GM04503 (cell line): ENCODE data around the gene LGI4.

ENCODE experiments used
- DNase-seq: peaks from one replicate; pipeline ENCODE4 v3.0.0-alpha.2; 2012; ENCODE audit warnings: low read depth

LGI4 gene

DNA sequence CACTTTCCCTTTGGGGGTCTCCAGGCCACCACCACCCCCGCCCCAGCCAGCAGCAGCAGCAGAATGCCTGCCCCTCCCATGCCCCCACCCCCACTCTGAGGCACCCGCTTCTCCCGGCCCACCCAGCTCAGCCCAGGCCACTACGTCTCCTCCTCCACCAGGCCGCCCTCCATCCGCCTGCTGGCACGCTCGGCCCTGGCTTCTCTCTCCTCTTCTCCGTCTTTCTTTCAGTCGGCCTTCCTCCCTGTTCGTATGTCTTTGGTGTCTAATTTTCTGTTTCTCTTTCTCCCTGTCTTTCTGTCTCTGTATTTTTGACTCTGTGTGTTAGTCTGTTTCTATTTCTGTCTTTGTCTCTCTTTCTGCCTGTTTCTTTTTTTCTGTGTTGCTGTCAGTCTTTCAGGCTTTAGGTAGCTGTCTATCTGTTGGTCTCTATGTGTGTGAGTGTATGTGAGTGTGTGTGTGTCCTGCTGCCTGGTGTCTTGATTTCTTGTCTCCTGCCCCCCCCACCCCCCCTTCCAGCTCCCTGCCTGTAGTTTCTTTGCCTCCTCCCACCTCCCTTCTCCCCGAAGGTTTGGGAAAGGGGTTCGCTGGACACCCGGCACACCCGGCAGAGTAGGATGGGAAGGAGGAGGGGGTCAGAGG lies at the start of gene LGI4:
Gene LGI4 (minus strand): TSS at position 459 of the 642 bp plus-strand sequence. CDS start 379 bp downstream, at position 80.
- no peak for DNase-seq

DNA sequence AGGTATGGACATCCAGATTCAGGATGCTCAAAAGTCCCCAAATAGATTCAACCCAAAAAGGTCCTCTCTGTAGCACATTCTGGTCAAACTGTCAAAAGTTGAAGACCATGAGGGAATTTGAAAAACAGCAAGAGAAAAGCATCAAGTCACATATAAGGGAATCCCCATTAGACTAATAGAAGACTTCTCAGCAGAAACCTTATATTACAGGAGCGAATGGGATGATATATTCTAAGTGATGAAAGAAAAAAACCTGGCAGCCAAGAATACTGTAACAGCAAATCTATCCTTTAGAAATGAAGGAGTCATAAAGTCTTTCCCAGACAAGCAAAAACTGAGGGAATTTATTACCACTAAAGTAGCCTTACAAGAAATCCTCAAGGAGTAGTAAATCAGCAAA lies 49.4 kb upstream of the LGI4 start:
- no peak for DNase-seq

DNA sequence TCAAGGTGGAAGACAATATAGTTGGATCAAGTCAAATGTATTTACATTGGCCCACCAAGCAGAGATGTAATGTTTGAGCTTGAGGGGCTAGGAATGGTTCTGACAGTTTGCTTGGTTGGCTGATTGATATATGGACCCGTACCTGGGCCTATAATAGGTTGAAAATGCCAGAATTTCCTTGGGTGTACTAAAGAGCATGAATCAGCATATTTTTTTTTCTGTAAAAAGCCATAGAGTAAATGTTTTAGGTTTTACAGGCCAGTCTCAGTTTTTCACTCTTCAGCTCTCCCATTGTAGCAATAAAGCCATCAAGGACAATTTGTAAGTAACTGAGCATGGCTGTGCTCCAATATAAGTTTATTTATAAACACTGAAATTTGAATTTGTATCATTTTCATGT lies 46.5 kb upstream of the LGI4 start:
- DNase-seq, result no peak

DNA sequence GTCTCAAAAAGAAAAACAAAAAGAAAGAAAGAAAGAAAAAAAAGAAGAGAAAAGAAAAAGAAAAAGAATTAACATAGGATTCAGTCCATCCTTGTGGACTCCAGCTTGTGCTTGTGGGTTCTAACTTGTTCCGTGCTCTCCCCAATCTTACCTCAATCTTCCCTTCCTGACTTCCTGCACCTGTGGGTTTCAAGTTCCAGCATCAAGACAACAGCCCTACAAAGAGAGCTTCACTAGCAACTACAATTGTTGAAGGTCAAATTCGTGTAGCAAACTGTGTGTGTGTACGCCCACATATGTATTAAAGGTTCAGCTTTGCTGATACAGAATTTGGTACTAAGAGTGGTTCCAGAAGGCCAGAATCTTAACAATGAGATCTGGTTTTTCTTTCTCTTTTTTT lies 45.0 kb upstream of the LGI4 start:
- no peak for DNase-seq

DNA sequence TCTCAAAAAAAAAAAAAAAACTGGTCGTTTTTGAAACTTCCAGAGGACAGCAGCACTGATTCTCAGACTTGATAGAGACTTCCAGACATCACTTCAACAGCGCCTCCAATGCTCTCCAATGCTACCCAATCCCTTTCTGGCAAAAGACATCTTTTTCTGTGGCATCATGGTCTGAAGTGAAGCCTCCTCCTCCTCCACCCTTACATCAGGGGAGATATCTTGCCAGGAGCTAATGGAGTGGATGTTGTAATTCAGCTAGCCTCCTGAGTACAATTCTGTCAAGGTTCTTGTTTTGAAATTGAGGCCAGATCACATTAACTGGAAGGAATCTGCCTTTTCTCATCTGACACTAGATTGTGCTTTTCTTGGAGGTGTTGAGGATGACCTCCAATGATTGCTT lies 43.8 kb upstream of the LGI4 start:
- no peak for DNase-seq

DNA sequence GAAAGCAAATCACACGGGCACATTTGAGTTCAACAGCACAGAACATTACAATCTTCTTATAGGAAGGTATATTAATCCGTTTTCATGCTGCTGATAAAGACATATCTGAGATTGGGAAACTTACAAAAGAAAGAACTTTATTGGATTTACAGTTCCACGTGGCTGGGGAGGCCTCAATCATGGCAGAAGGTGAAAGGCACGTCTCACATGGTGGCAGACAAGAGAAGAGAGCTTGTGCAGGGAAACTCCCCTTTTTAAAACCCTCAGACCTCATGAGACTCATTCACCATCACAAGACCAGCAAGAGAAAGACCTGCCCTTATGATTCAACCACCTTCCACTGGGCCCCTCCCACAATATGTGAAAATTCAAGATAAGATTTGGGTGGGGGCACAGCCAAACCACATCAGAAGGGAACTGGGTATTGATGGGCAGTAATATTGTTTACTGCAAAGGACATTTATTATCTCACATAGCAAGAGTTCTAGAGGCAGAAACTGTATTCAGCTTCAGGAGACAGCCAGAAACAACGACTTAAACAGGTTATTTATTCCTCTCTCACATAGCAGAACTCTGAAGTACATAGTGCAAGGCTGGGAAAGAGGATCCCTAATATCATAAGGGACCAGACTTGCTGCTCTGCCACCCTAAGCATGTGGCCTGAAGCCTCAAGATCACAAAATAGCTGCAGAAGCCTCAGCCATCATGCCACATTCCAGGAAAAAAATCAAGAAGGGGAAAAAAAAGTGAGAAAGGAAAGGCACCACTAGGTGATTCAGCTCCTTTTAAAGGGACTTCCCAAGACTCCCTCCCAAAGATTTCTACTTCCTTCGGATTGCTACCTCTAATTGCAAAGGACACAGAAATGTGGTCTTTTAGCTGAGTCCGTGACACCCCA lies 42.8 kb upstream of the LGI4 start:
- DNase-seq, result no peak

DNA sequence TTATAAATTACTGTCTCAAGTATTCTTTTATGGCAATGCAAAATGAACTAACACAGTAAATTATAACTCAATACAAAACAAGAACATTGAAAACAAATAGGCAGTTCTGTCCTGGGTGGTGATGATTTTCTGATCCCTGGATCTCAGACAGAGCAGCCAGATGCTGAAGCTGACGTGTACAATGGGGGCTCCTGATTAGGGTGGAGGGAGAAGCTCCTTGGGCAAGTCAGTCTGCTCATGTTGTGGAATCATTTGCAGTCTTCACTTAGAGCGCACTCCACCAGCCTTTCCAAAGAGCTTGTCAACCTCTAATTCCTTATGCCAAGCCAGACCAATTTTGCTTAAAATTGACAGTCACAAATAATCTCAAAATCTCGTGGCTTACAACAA lies 41.3 kb upstream of the LGI4 start:
- DNase-seq, result no peak

DNA sequence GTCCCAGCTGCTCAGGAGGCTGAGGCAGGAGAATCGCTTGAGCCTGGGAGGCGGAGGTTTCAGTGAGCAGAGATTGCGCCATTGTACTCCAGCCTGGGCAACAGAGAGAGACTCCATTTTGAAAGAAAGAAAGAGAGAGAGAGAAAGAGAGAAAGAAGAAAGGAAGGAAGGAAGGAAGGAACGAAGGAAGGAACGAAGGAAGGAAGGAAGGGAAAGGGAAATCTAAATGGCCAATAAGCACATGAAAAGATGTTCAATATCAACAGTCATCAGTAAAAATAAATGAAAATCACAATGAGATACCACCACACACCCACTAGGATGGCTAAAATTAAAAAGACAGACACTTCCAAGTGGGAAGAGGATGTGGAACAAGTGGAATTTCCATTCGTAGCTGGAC lies 39.4 kb upstream of the LGI4 start:
- DNase-seq, result no peak

DNA sequence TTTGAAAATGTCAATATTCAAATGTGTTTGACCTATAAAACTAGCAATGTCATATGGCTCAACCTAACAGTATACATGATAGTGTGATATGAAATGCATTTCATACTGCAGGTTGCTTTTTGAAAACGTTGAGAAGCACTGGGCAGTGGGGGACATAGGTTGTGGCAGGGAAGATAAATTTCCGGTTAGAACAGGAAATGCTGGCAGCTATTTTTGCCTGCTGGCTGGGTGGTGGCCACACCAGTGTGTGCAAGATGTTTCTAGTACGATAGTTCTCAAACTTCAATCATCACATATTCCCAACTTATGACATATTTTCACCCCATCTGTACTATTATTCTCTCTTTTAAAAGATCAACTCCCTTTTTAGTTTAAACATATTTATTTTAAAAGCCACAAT lies 36.9 kb upstream of the LGI4 start:
- DNase-seq, result no peak

DNA sequence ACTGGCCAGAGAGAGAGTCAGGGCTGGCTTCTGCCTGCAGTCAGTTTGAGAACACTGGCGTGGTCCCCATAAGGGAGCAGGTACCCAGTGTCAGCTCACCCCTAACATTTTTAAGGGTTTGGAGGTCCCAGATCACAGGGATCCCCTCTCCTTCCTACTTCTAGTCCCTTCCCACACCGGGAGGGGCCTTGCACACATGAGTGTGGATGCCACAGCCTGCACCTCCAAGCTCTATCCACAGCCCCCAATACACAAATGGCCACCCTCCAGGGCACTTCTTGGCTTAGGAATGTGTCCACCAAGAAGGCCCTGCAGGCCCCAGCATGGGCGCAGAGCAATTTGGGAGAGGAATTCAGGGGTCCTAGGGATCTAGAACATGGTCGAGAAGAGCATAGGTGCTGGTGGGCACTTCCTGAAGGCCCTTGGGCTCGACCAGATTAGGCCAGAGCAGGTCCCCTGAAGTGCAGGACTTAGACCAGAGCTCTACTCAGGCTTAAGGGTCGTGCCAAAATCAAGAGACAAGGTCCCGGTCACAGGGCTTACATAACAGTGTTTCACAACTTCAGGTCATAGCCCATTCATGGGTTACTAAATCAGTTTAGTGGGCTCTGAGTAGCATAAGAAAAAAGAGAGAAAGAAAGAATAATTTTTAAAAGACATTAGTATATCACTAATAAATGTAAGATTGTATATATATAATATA lies 35.7 kb upstream of the LGI4 start:
- no peak for DNase-seq

DNA sequence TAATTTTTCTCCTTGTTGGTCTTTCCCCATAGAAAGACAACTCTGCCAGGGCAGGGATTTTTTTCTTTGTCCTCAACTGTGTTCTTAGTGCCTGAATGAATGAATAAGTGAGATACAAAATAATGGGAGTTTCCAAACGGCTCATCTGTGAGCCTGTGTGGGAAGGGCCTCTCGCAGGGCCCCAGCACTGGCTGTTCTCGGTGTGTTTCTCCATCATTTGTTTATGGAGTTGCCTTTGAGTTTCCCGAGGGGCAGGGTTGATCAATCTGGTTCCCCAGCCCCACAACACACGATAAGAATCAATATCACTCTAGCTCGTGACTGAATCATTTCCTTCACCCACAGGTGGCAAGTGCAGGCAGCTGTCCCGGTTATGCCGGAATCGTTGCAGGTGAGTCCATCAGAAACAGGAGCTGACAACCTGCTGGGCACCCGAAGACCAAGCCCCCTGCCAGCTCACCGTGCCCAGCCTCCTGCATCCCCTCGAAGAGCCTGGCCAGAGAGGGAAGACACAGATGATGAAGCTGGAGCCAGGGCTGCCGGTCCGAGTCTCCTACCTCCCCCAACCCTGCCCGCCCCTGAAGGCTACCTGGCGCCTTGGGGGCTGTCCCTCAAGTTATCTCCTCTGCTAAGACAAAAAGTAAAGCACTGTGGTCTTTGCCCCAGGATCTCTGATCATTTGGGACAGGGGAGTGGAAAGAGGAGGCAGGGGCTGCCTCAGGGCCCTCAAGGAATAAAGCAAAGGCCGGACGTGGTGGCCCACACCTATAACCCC lies 34.5 kb upstream of the LGI4 start:
- DNase-seq, result no peak

DNA sequence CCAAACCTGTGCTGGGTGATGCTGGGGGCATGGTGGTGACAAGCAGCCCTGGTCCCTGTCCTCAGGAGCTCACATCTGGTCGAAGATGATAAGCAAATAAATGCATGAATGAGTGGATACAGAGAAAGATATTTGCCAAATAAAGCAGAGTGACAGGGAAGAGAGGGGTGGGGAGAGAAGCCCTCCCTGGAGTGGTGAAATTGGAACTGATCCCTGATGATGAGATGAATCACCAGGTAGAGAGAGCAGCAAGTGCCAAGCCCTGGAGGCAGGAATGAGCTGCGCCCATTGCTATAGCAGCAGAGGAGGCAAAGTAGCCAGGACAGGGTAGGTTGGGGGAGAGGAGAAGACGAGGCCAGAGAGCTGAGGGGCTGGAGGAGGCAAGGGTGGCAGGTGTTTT lies 33.3 kb upstream of the LGI4 start:
- no peak for DNase-seq

DNA sequence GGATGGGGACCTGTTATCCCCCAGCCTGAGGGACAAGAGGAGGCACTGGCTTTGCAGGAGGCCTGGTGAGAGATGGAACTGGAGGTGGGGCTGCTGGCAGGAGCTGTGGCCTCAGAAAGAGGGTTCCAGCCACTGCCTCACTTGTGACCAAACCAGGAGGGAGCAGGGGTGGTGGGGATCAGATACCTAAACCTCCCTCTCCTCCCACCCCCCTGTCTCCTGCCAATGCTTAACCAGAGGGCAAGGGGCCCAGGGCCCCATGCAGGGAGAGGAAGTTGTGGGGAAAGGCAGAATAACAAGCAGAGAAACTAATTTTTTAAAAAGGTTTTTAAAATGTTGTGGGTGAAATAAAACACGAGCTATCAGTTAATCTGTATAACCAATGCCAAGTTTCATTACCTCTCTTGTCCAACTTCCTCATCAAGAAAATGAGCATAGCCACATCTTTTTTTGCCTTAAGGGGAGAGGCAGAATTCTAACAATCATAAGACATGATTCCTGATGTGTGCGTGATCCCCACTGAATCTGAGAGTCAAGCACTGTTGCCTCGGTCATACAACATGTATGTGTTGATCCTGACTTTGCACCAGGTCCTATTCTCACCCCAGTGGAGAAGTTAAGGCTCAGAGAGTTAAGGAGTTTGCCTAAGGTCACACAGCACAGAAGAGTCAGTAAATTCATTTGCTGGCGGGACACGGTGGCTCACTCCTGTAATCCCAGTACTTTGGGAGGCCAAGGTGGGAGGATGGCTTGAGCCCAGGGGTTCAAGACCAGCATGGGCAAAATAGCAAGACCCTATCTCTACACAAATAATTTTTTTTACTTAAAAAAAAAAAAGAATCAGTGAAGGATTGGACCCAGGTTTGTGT lies 32.6 kb upstream of the LGI4 start:
- DNase-seq, result no peak

DNA sequence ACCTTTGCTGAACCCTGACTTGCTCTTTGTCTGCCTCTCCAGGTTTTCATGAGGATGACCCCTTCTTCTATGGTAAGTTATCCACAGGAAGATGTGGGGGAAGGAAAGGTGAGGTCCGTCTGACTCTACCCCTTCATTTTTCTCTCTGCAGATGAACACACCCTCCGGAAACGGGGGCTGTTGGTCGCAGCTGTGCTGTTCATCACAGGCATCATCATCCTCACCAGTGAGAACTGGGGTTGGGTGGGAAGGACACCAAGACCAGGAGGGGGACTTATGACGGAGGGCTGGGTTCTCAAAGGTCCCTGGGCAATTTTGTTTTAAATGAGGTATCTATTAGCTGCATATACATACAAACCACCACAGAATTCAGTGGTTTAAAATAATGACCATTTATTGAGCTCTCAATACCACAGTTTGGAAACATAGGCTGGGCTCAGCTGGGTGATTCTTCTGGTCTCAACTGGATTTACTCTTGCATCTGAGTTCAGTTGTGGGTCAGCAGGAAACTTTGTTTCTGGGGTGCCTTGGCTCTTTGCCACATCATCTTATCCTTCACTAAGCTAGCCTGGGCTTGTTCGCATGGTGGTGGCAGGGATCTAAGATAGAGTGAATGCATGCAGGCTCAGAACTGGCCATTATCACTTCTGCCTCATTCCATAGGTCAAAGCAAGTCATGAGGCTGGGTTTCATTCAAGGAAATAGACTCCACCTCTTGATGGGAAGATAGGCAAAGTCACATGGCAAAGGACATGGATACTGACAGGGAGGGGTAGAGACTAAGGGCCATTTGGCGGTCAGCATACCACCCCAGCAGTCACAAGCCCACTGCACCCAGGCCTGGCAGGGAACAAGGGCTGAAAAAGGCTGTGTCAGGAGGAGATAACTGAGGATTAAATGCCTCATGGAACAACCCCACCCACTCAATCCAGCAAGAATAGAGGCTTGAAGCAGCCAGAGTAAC lies 31.5 kb upstream of the LGI4 start:
- no peak for DNase-seq

DNA sequence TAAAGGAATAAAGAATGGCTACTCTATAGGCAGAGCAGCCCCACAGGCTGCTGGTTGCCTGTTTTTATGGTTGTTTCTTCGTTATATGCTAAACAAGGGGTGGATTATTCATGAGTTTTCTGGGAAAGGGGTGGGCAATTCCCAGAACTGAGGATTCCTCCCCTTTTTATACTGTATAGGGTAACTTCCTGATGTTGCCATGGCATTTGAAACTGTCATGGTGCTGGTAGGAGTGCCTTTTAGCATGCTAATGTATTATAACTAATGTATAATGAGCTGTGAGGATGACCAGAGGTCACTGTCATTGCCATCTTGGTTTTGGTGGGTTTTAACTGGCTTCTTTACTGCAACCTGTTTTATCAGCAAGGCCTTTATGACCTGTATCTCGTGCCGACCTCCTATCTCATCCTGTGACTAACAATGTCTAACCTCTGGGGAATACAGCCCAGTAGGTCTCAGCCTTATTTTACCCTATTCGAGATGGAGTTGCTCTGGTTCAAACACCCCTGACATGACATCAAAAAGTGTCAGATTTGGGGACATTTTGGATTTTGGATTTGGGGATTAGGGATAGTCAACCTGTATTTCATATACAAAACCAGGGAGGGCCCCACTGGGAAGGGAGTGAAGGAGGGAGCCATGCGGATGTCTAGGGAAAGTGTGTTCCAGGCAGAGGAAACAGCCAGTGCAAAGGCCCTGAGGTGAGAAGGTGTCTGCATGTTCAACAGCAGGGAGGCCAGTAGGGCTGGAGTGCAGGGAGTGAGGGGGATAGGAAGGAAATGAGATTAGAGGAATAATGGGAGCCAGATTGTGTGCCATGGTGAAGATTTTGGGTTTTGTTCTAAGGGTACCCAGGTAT lies 30.6 kb upstream of the LGI4 start:
- DNase-seq, result no peak

DNA sequence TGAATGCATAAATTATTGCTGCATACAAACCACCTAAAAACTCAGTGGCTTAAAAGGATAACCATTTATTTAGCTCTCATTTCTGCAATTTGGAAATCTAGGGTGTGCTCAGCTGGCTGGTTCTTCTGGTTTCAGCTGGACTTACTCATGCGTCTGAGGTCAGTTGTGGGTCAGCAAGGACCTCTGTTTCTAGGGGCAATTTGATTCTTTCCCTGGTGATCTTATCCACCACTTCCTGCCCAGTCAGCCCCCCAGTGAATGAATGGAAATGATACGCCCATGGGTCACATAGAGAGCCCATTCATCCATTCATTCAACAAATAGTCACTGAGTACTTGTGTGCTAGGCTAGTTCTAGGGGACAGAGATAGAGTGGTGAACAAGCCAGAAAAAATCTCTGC lies 29.6 kb upstream of the LGI4 start:
- no peak for DNase-seq

DNA sequence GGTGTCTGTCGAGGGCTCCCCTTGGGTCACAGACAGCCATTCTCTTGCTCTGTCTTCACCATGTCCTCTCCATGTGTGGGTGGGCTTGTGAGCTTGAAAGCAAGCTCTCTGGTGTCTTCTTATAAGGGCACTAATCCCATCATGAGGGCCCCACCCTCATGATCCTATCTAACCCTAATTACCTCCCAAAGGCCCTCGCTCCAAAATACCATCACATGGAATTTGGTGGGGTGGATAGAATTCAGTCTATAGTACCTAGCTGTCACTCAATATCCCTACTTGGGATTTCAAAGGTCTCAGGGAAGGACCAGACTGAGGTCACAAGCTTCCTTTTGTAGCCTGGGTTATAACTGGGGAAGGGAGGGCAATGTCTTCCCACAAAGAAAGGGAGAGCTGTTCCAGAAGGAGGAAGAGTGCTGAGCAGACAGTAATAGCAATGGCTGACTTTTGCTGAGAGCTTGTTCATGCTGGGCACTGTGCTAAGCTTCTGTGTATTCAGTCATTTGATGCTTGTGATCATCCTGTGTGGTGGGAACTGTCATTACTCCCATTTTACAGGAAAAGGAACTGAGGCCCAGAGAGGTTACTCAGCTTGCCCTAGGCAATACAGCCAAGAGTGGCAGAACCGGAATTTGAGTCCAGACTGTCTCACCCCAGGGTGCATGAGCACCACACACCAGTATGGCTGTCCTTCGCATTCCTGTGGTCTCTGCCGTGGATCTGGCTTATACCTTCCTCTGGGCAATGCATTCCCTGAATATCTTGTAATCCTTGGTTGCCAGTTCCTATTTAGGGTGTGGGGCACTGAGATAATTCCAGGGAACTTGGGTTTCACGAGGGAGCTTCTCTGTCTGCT lies 27.8 kb upstream of the LGI4 start:
- DNase-seq, result no peak

DNA sequence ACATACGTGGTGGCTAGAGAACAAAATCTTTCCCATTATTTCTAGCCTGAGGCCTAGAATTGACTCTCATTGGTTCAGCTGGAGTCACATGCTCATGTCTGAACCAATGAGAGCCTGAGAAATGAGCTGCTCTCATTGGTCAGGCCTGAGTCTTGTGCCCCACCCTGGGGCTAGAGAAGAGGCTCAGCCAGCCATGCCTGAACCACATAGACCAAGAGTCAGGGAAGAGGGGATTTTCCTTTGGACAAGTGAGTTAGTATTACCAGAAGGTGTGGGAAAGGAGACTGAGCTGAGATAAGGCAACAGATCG lies 26.5 kb upstream of the LGI4 start:
- DNase-seq, result no peak
